Measurements from ENCODE around the gene PSME3IP1. TPM values are rescaled to one million over a fixed set of nuclear protein-coding genes. Genes with fewer than 3 reads are reported as not detected.

PSME3IP1 gene
- total and polyA plus RNA-seq, 7 experiments from 2014 or later = 76.3 to 159 (median 140) TPM

GRCh38 chr16:57186872-57187854 is 1.3 kb upstream of the PSME3IP1 start:
- ATAC-seq (no peak), DNase-seq (peak in 8 of 9 donors; percentile 15 to 41 (median 25))
- Histone ChIP-seq H3K27ac (ENCODE audit: low read depth, low read length) (peak overlapping the region; percentile 94), H3K36me3 (ENCODE audit: control insufficient read depth in 2 of 3, insufficient read depth in 3 of 3, low read length in 3 of 3) (peaks cover 0 to 12% (median 0%) of the 10 kb centered on the region in 3 experiments), H3K9me3 (ENCODE audit: control insufficient read depth in 2 of 3, low read length in 3 of 3) (no peaks in the 10 kb centered on the region), H3K4me3 (ENCODE audit: low read length) (peak overlapping the region; percentile 95), H3K4me1 (ENCODE audit: control insufficient read depth in 2 of 2, insufficient read depth in 2 of 2, low read length in 2 of 2) (peaks cover 20 to 26% of the 10 kb centered on the region in 2 donors), H3K27me3 (ENCODE audit: control insufficient read depth in 2 of 2, insufficient read depth in 2 of 2, low read length in 2 of 2) (no peaks in the 10 kb centered on the region)
- Mint-ChIP-seq H3K9me3 (peaks cover 0 to 4% (median 0%) of the 10 kb centered on the region in 11 donors), H3K4me3 (peak overlapping the region; percentile 93 to 100 (median 98)), H3K27ac (peak overlapping the region; percentile 93 to 99 (median 95)), H3K27me3 (peaks cover 0 to 3% (median 0%) of the 10 kb centered on the region in 5 donors), H3K4me1 (peaks cover 42 to 79% (median 62%) of the 10 kb centered on the region in 7 donors), H3K36me3 (peaks cover 0 to 4% (median 0%) of the 10 kb centered on the region in 5 donors)
- ChIA-PET CTCF (interaction anchor here (1.0 to 1.1 kb wide), 3 partner anchors 104 to 223 kb away, joined by 3 read pairs; no protein-coding TSS in a partner anchor), POLR2A (interaction anchor here (0.7 to 1.5 kb wide), 4 partner anchors 104 to 415 kb away, joined by 3 to 6 read pairs (median 3); partner anchors contain the start of gene HERPUD1)
- intact Hi-C loops (cut with micrococcal nuclease) = loop anchor here (1.0 to 10.0 kb wide), 19 partner anchors 57 to 1208 kb away; partner anchors contain the start of genes CIAPIN1 (in 2 of the 2), COQ9 (in 2 of the 2), HERPUD1 (in 2 of the 2) and ARL2BP (in 1 of the 2)

DNA sequence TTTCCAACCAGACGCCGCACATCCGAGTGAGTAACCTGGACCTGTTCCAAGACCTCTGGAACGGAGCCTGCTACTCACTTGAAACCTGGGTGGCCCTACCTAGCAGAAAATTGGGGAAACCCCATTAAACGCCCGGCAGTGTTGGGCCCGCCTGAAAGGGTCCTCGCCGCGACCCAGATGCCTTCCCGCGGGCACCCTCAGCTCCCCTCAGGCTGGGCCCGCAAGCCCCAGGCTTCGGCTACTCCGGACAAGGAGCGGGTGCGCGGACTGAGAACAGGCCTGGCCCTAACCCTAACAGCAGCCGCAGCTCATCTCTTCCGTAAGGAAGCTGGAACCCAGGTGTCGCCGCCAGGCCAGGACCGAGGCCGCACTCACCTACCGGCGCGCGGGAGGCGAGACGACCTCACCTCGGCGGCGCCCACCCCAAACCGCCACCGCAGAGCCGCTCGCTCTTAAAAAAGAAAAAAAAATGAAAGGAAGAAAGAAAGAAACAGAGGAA is 344 bp downstream of the PSME3IP1 start:
- Mint-ChIP-seq H3K9me3 (peaks cover 0 to 4% (median 0%) of the 10 kb centered on the region in 11 donors), H3K36me3 (peaks cover 0 to 5% (median 0%) of the 10 kb centered on the region in 5 donors), H3K4me3 (peak overlapping the region; percentile 93 to 100 (median 98)), H3K4me1 (peaks cover 42 to 77% (median 57%) of the 10 kb centered on the region in 7 donors), H3K27ac (peak overlapping the region; percentile 93 to 99 (median 95)), H3K27me3 (peaks cover 0 to 3% (median 0%) of the 10 kb centered on the region in 5 donors)
- Histone ChIP-seq H3K27ac (ENCODE audit: low read depth, low read length) (peak overlapping the region; percentile 90), H3K36me3 (ENCODE audit: control insufficient read depth in 2 of 3, insufficient read depth in 3 of 3, low read length in 3 of 3) (peaks cover 0 to 12% (median 0%) of the 10 kb centered on the region in 3 experiments), H3K27me3 (ENCODE audit: control insufficient read depth in 2 of 2, insufficient read depth in 2 of 2, low read length in 2 of 2) (no peaks in the 10 kb centered on the region), H3K4me3 (ENCODE audit: low read length) (peak overlapping the region; percentile 95), H3K4me1 (ENCODE audit: control insufficient read depth in 2 of 2, insufficient read depth in 2 of 2, low read length in 2 of 2) (peaks cover 20% of the 10 kb centered on the region in 2 donors), H3K9me3 (ENCODE audit: control insufficient read depth in 2 of 3, low read length in 3 of 3) (no peaks in the 10 kb centered on the region)
- ChIA-PET POLR2A (interaction anchor here (0.6 to 2.4 kb wide), 28 partner anchors 11 to 733 kb away, joined by 3 to 20 read pairs (median 4); partner anchors contain the start of genes ARL2BP, CPNE2, HERPUD1 and NLRC5), CTCF (interaction anchor here (0.6 to 0.7 kb wide), 4 partner anchors 204 to 415 kb away, joined by 3 read pairs; no protein-coding TSS in a partner anchor)
- ATAC-seq = peak; percentile 16
- intact Hi-C loops (cut with micrococcal nuclease) = loop anchor here (5.0 to 10.0 kb wide), 6 partner anchors 352 to 1209 kb away; partner anchors contain the start of genes CCDC102A (in 1 of the 2), GINS3 (in 1 of the 2), MT2A (in 1 of the 2) and NUDT21 (in 1 of the 2)
- peak in 2 of 9 donors; percentile 39 to 54 for DNase-seq

- peaks cover 0 to 4% (median 0%) of the 10 kb centered on the region in 11 donors for H3K9me3 Mint-ChIP-seq
- H3K4me1 Mint-ChIP-seq = peaks cover 42 to 73% (median 54%) of the 10 kb centered on the region in 7 donors
- POLR2A ChIA-PET = interaction anchor here (0.9 to 2.4 kb wide), 7 partner anchors 10 to 254 kb away, joined by 3 to 20 read pairs (median 4); partner anchors contain the start of genes ARL2BP and HERPUD1
- peaks cover 0 to 3% (median 0%) of the 10 kb centered on the region in 5 donors for H3K27me3 Mint-ChIP-seq
- peaks cover 0 to 5% (median 0%) of the 10 kb centered on the region in 5 donors for H3K36me3 Mint-ChIP-seq
- DNase-seq = peak in 1 of 9 donors; percentile 3
- peak overlapping the region; percentile 93 to 99 (median 95) for H3K27ac Mint-ChIP-seq
- H3K9me3 ChIP-seq (ENCODE audit: control insufficient read depth in 2 of 3, low read length in 3 of 3) = no peaks in the 10 kb centered on the region
- peak overlapping the region; percentile 90 for H3K27ac ChIP-seq (ENCODE audit: low read depth, low read length)
- H3K36me3 ChIP-seq (ENCODE audit: control insufficient read depth in 2 of 3, insufficient read depth in 3 of 3, low read length in 3 of 3) = peaks cover 0 to 12% (median 0%) of the 10 kb centered on the region in 3 experiments
- peak overlapping the region; percentile 95 for H3K4me3 ChIP-seq (ENCODE audit: low read length)
- no peaks in the 10 kb centered on the region for H3K27me3 ChIP-seq (ENCODE audit: control insufficient read depth in 2 of 2, insufficient read depth in 2 of 2, low read length in 2 of 2)
- CTCF ChIA-PET = interaction anchor here (0.6 kb wide), 1 partner anchor 415 kb away, joined by 3 read pairs; no protein-coding TSS in a partner anchor
- no peak for ATAC-seq
- H3K4me3 Mint-ChIP-seq = peak overlapping the region; percentile 93 to 100 (median 98)
- intact Hi-C loops (cut with micrococcal nuclease) = loop anchor here (5.0 to 10.0 kb wide), 6 partner anchors 352 to 1210 kb away; partner anchors contain the start of genes CCDC102A (in 1 of the 2), GINS3 (in 1 of the 2), MT2A (in 1 of the 2) and NUDT21 (in 1 of the 2)
- H3K4me1 ChIP-seq (ENCODE audit: control insufficient read depth in 2 of 2, insufficient read depth in 2 of 2, low read length in 2 of 2) = peaks cover 20% of the 10 kb centered on the region in 2 donors
Observed at GRCh38 chr16:57184887-57185445, 873 bp downstream of the PSME3IP1 start.

DNA sequence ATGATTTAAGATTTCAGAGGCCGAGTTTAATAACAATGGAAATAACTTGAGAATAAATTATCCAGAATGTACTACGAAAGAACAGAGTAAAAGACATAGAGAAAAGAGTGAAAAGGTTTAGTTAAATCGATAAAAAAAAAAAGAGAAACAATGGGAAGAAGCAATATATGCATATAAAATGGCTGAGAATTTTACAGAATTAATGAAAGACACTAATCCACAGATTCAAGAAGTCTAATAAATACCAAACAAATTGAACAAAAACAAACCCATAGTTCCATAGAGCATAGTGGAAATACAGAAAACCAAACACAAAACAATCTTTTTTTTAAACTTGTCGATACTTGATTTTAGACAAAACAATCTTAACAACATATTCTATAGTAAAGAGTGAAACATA is 1.7 kb downstream of the PSME3IP1 start:
- H3K9me3 ChIP-seq (ENCODE audit: control insufficient read depth in 2 of 3, low read length in 3 of 3) = no peaks in the 10 kb centered on the region
- ChIA-PET CTCF (no interaction called here), POLR2A (interaction anchor here (0.6 to 2.4 kb wide), 2 partner anchors 12 to 253 kb away, joined by 3 to 20 read pairs; partner anchors contain the start of gene HERPUD1)
- H3K4me3 ChIP-seq (ENCODE audit: low read length) = peak overlapping the region; percentile 95
- DNase-seq (no peak), ATAC-seq (no peak)
- no peak overlapping the region for H3K27ac ChIP-seq (ENCODE audit: low read depth, low read length)
- Mint-ChIP-seq H3K9me3 (peaks cover 0 to 4% (median 0%) of the 10 kb centered on the region in 11 donors), H3K4me3 (peak overlapping the region; percentile 53 to 100 (median 98)), H3K27ac (peak overlapping the region in 6 of 9 donors; percentile 7 to 95 (median 87)), H3K4me1 (peaks cover 37 to 67% (median 48%) of the 10 kb centered on the region in 7 donors), H3K36me3 (peaks cover 0 to 3% (median 0%) of the 10 kb centered on the region in 5 donors), H3K27me3 (peaks cover 0 to 3% (median 0%) of the 10 kb centered on the region in 5 donors)
- H3K36me3 ChIP-seq (ENCODE audit: control insufficient read depth in 2 of 3, insufficient read depth in 3 of 3, low read length in 3 of 3) = peaks cover 0 to 12% (median 0%) of the 10 kb centered on the region in 3 experiments
- H3K27me3 ChIP-seq (ENCODE audit: control insufficient read depth in 2 of 2, insufficient read depth in 2 of 2, low read length in 2 of 2) = no peaks in the 10 kb centered on the region
- intact Hi-C loops (cut with micrococcal nuclease) = loop anchor here in 1 of 2 donors (10.0 kb wide), 2 partner anchors 459 to 1211 kb away; partner anchors contain the start of gene GINS3
- peaks cover 20% of the 10 kb centered on the region in 2 donors for H3K4me1 ChIP-seq (ENCODE audit: control insufficient read depth in 2 of 2, insufficient read depth in 2 of 2, low read length in 2 of 2)

- no peak overlapping the region for H3K27ac ChIP-seq (ENCODE audit: low read depth, low read length)
- H3K27me3 ChIP-seq (ENCODE audit: control insufficient read depth in 2 of 2, insufficient read depth in 2 of 2, low read length in 2 of 2) = no peaks in the 10 kb centered on the region
- H3K4me3 ChIP-seq (ENCODE audit: low read length) = no peak overlapping the region
- H3K9me3 Mint-ChIP-seq = peaks cover 0 to 1% (median 0%) of the 10 kb centered on the region in 11 donors
- no peaks in the 10 kb centered on the region for H3K27me3 Mint-ChIP-seq
- ChIA-PET POLR2A (interaction anchor here (0.6 to 1.1 kb wide), 2 partner anchors 12 to 1499 kb away, joined by 3 to 4 read pairs; no protein-coding TSS in a partner anchor), CTCF (no interaction called here)
- DNase-seq (no peak), ATAC-seq (no peak)
- H3K36me3 Mint-ChIP-seq = peaks cover 2 to 10% (median 5%) of the 10 kb centered on the region in 5 donors
- H3K36me3 ChIP-seq (ENCODE audit: control insufficient read depth in 2 of 3, insufficient read depth in 3 of 3, low read length in 3 of 3) = no peaks in the 10 kb centered on the region
- H3K4me1 ChIP-seq (ENCODE audit: control insufficient read depth in 2 of 2, insufficient read depth in 2 of 2, low read length in 2 of 2) = peaks cover 3 to 5% of the 10 kb centered on the region in 2 donors
- intact Hi-C loops (cut with micrococcal nuclease) = loop anchor here in 1 of 2 donors (2.0 kb wide), 1 partner anchor 23 kb away; no protein-coding TSS in a partner anchor
- no peak overlapping the region for H3K4me3 Mint-ChIP-seq
- H3K4me1 Mint-ChIP-seq = peaks cover 13 to 33% (median 21%) of the 10 kb centered on the region in 7 donors
- H3K9me3 ChIP-seq (ENCODE audit: control insufficient read depth in 2 of 3, low read length in 3 of 3) = no peaks in the 10 kb centered on the region
- no peak overlapping the region for H3K27ac Mint-ChIP-seq
Observed at GRCh38 chr16:57179215-57179828, 6.5 kb downstream of the PSME3IP1 start.

All from naive thymus-derived CD4-positive, alpha-beta T cell (primary cell).